Measurements from ENCODE around the gene TMEM214. TPM values are rescaled to one million over a fixed set of nuclear protein-coding genes. Genes with fewer than 3 reads are reported as not detected.
A peak's percentile ranks its signal among the peaks of the same experiment; 100 is the strongest.

The TMEM214 gene
- total RNA-seq, 1 experiment from 2014 or later, result 55.3 TPM

DNA sequence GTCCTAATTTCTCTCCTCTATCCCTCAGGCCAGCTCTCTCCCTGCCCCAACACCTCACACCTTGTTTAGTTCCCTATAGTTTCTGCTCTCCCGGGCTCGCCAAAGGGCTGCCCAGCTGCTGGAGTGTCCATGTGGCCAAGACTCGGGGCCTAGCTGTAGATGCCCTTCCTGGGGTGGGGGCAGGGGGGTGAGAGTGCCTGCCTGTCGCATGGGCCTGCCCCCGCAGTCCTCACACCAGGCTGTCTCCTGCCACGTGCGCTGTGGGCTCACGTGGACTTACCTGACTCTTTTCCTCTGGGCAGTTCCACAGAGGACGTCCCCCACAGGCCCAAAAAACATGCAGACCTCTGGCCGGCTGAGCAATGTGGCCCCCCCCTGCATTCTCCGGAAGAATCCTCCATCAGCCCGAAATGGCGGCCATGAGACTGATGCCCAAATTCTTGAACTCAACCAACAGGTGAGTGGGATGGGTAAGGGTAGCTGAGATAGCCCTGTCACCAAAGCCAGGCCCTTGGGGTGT lies 7.4 kb upstream of the TMEM214 start:
- Histone ChIP-seq H3K9me3 (ENCODE audit: control insufficient read depth, low read depth, low read length) (no peaks in the 10 kb centered on the region), H3K4me1 (ENCODE audit: insufficient read depth, low read length) (no peaks in the 10 kb centered on the region), H4K20me1 (ENCODE audit: control insufficient read depth, insufficient read depth, insufficient read length) (no peaks in the 10 kb centered on the region), H3T11ph (ENCODE audit: low read length) (no peak overlapping the region), H2AK5ac (ENCODE audit: insufficient read length, low read length) (no peak overlapping the region), H3K18ac (ENCODE audit: insufficient read length, low read depth, low read length) (no peak overlapping the region), H2BK15ac (ENCODE audit: low read depth, low read length) (no peak overlapping the region), H2BK120ac (ENCODE audit: low read depth, low read length, poor library complexity, severe bottlenecking) (no peak overlapping the region), H4K91ac (ENCODE audit: insufficient read length, low read depth, low read length) (no peak overlapping the region), H3K14ac (ENCODE audit: insufficient read depth, low read length) (no peak overlapping the region), H2BK5ac (ENCODE audit: insufficient read length, low read length) (no peak overlapping the region), H4K8ac (replicated peaks; ENCODE audit: insufficient read length, low read depth, low read length) (no peak overlapping the region), H3K23ac (ENCODE audit: insufficient read length, low read depth, low read length) (no peak overlapping the region), H3K27me3 (ENCODE audit: insufficient read depth, low read length) (no peaks in the 10 kb centered on the region), H3K56ac (ENCODE audit: insufficient read length, low read depth, low read length) (no peak overlapping the region), H3K23me2 (ENCODE audit: insufficient read length, low read depth, low read length, poor library complexity, severe bottlenecking) (no peaks in the 10 kb centered on the region), H3K4me2 (ENCODE audit: insufficient read depth, insufficient read length, low read length) (no peak overlapping the region), H2AFZ (ENCODE audit: low read length) (no peak overlapping the region), H3K4ac (ENCODE audit: low read depth, low read length) (no peak overlapping the region), H3K79me1 (ENCODE audit: insufficient read depth, low read depth, low read length, poor library complexity, severe bottlenecking) (no peaks in the 10 kb centered on the region), H3K79me2 (ENCODE audit: insufficient read depth, low read length) (no peaks in the 10 kb centered on the region), H4K5ac (ENCODE audit: insufficient read length, low read depth, low read length) (no peak overlapping the region), H2BK12ac (ENCODE audit: insufficient read length, low read depth, low read length) (no peak overlapping the region), H3K27ac (ENCODE audit: insufficient read length, low read depth, low read length) (no peak overlapping the region), H3K9ac (ENCODE audit: extremely low read depth, insufficient read length, low read length) (no peak overlapping the region), H2BK20ac (ENCODE audit: low read depth, low read length, poor library complexity, severe bottlenecking) (no peak overlapping the region)
- peaks cover 5 to 16% of the 10 kb centered on the region in 2 experiments for H3K4me1 Mint-ChIP-seq
- H3K27me3 Mint-ChIP-seq (ENCODE audit: low read depth), result no peaks in the 10 kb centered on the region; the same call in 1 of the 2 replicates
- TF ChIP-seq, protein P1, sequence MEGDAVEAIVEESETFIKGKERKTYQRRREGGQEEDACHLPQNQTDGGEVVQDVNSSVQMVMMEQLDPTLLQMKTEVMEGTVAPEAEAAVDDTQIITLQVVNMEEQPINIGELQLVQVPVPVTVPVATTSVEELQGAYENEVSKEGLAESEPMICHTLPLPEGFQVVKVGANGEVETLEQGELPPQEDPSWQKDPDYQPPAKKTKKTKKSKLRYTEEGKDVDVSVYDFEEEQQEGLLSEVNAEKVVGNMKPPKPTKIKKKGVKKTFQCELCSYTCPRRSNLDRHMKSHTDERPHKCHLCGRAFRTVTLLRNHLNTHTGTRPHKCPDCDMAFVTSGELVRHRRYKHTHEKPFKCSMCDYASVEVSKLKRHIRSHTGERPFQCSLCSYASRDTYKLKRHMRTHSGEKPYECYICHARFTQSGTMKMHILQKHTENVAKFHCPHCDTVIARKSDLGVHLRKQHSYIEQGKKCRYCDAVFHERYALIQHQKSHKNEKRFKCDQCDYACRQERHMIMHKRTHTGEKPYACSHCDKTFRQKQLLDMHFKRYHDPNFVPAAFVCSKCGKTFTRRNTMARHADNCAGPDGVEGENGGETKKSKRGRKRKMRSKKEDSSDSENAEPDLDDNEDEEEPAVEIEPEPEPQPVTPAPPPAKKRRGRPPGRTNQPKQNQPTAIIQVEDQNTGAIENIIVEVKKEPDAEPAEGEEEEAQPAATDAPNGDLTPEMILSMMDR (conservative IDR thresholded peaks at IDR 0.05), result no peak; the same call in 2 of the 3 replicates
- DNase-seq, result no peak
- peaks cover 3 to 19% (median 9%) of the 10 kb centered on the region in 3 experiments for H3K36me3 Mint-ChIP-seq (ENCODE audit: insufficient read depth in 1 of 3, low read depth in 3 of 3)
- no peaks in the 10 kb centered on the region; a peak in 1 of 5 replicates for H3K9me3 Mint-ChIP-seq
- WGBS (ENCODE audit: extremely low coverage, insufficient read length, low lambda C conversion rate), result no CpG with 5 or more reads among the region's 13 CpGs
- H3K27ac Mint-ChIP-seq, result peak overlapping the region in 1 of 3 experiments; percentile 60; a peak in 2 of 7 replicates
- H3K4me3 Mint-ChIP-seq, result no peak overlapping the region
